ENCODE results near the gene TRAPPC14. TPM values are rescaled to one million over a fixed set of nuclear protein-coding genes. Genes with fewer than 3 reads are reported as not detected.

TRAPPC14 gene
- total RNA-seq, 4 donors from 2014 or later, result 2.6 to 6.7 (median 4.6) TPM

DNA sequence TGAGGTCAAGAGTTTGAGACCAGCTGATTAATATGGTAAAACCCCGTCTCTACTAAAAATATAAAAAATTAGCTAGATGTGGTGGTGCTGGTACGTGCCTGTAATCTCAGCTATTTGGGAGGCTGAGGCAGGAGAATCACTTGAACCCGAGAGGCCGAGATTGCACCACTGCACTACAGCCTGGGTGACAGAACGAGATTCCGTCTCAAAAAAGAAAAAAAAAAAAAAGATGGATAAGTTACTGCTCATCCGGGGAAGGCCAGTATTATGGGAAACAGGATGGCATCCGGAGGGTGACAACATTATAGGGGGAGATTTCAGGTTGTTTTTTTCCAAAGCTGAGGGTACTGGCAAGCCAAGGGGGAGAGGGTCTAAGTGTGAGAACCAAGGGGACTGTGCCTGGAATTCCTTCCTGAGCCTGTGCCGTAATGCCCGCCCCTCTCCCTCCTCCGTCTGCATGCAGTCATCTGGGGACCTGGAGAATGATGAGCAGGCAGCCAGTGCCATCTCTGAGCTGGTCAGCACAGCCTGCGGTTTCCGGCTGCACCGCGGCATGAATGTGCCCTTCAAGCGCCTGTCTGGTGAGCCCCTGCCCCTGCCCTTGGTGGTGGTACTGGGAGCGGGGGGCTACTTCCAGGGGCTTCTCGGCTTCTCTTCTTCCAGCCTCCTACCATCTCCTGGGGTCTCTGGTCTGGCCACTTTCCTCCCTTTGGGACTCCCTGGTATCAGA, 5.4 kb downstream of the TRAPPC14 start:
- TF ChIP-seq, protein P1, sequence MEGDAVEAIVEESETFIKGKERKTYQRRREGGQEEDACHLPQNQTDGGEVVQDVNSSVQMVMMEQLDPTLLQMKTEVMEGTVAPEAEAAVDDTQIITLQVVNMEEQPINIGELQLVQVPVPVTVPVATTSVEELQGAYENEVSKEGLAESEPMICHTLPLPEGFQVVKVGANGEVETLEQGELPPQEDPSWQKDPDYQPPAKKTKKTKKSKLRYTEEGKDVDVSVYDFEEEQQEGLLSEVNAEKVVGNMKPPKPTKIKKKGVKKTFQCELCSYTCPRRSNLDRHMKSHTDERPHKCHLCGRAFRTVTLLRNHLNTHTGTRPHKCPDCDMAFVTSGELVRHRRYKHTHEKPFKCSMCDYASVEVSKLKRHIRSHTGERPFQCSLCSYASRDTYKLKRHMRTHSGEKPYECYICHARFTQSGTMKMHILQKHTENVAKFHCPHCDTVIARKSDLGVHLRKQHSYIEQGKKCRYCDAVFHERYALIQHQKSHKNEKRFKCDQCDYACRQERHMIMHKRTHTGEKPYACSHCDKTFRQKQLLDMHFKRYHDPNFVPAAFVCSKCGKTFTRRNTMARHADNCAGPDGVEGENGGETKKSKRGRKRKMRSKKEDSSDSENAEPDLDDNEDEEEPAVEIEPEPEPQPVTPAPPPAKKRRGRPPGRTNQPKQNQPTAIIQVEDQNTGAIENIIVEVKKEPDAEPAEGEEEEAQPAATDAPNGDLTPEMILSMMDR (IDR thresholded peaks at IDR 0.05; ENCODE audit: low read depth), result no peak

DNA sequence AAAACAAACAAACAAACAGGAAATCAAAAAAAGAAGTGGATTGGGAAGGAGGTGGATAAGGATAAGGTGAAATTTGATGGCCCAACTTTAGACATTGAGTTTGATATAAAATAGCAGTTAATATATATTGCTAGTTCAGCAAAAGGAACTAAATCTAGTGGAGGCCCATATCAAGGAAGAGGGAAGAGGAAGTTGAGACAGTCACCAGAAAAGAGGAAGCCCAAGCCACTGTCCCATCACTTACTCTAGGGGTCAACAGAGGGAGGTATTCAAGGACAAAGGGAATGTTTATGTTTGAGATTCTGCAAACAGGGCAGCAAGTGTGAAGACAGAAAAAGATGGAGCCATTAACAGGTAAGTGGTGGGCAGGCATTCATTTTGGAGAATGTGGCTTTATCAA, 6.1 kb downstream of the TRAPPC14 start:
- TF ChIP-seq, protein P1 (IDR thresholded peaks at IDR 0.05; ENCODE audit: low read depth), result no peak

GRCh38 chr7:100148559-100149328, 9.8 kb downstream of the TRAPPC14 start, which contains the start of gene LAMTOR4:
TSS of gene LAMTOR4 (plus strand) at chr7:100148918. CDS start at chr7:100148973, 55 bp downstream.
- TF ChIP-seq, protein P1 (IDR thresholded peaks at IDR 0.05; ENCODE audit: low read depth), result no peak

GRCh38 chr7:100148225-100148558, 10.3 kb downstream of the TRAPPC14 start:
- TF ChIP-seq, protein P1 (IDR thresholded peaks at IDR 0.05; ENCODE audit: low read depth), result no peak

DNA sequence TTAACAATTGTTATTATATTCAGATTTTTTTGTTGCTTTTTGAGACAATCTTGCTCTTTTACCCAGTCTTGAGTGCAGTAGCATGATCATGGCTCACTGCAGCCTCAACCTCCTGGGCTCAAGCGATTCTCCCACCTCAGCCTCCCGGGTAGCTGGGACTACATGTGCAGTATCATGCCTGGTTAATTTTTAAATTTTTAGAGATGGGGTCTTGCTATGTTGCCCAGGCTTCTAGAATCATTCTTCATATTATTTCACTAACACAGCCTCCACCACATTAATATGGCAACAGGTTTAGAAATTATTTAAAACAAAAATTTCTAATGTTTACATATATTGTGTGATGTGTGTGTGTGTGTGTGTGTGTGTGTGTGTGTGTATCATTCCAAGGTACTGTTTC, 11.2 kb downstream of the TRAPPC14 start:
- TF ChIP-seq, protein P1 (IDR thresholded peaks at IDR 0.05; ENCODE audit: low read depth), result no peak

DNA sequence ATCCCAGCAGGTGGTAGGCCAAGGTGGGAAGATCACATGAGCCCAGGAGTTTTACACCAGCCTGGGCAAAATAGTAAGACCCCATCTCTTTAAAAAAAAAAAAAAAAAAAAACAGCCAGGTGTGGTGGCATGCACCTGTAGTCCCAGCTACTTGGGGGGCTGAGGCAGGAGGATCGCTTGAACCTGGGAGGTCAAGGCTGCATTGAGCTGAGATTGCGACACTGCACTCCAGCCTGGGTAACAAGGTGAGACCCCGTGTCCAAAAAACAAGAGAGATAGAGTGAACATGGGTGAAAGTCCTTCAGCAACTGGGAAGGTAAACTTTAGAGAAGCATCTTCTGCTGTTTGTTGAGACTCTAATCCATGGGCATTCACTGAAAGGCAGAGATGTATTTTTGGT, 16.1 kb downstream of the TRAPPC14 start:
- TF ChIP-seq, protein P1 (IDR thresholded peaks at IDR 0.05; ENCODE audit: low read depth), result no peak

- TF ChIP-seq, protein P1 (IDR thresholded peaks at IDR 0.05; ENCODE audit: low read depth), result no peak
Measured at GRCh38 chr7:100141555-100141949, 17.0 kb downstream of the TRAPPC14 start.

Measured in subcutaneous adipose tissue (tissue), 4 donors.